Measurements from ENCODE around the gene POLR2B. TPM values are rescaled to one million over a fixed set of nuclear protein-coding genes. Genes with fewer than 3 reads are reported as not detected.

The POLR2B gene
- total RNA-seq, 3 donors from 2014 or later, result 66.1 to 112 (median 71.4) TPM

- no peak overlapping the region for H3K27ac ChIP-seq
- H3K9me3 ChIP-seq, result peaks cover 0 to 10% of the 10 kb centered on the region in 2 donors
- intact Hi-C loops (cut with DNase I; ENCODE audit: low total_unique reads), result no loop called here
- H3K4me1 ChIP-seq, result peaks cover 0 to 6% of the 10 kb centered on the region in 2 donors
- peaks cover 18% of the 10 kb centered on the region for H3K36me3 ChIP-seq
- H3K4me3 ChIP-seq, result no peak overlapping the region
- no peak for TF ChIP-seq POLR2A (IDR thresholded peaks at IDR 0.05)
- no peak for TF ChIP-seq POLR2AphosphoS5 (IDR thresholded peaks at IDR 0.05)
- TF ChIP-seq CTCF (IDR thresholded peaks at IDR 0.05), result no peak
- no peaks in the 10 kb centered on the region for H3K27me3 ChIP-seq
- no peak for DNase-seq (ENCODE audit: low spot score in 2 of 2)
These were observed 5.4 kb upstream of the POLR2B start for GRCh38 chr4:56973336-56973735.

GRCh38 chr4:56976283-56976836, 2.3 kb upstream of the POLR2B start:
- Histone ChIP-seq H3K27me3 (no peaks in the 10 kb centered on the region), H3K4me3 (peak overlapping the region; percentile 83 to 95 (median 91)), H3K4me1 (peaks cover 0 to 11% of the 10 kb centered on the region in 2 donors), H3K27ac (peak overlapping the region; percentile 83 to 91), H3K36me3 (peaks cover 18% of the 10 kb centered on the region), H3K9me3 (peaks cover 0 to 10% of the 10 kb centered on the region in 2 donors)
- TF ChIP-seq POLR2AphosphoS5 (IDR thresholded peaks at IDR 0.05) (no peak), CTCF (IDR thresholded peaks at IDR 0.05) (no peak), POLR2A (IDR thresholded peaks at IDR 0.05) (no peak)
- no peak for DNase-seq (ENCODE audit: low spot score in 2 of 2)
- intact Hi-C loops (cut with DNase I; ENCODE audit: low total_unique reads), result no loop called here

- DNase-seq (ENCODE audit: low spot score in 2 of 2), result peak in 1 of 2 donors; percentile 58
- peaks cover 0 to 10% of the 10 kb centered on the region in 2 donors for H3K9me3 ChIP-seq
- peak overlapping the region; percentile 83 to 95 (median 91) for H3K4me3 ChIP-seq
- intact Hi-C loops (cut with DNase I; ENCODE audit: low total_unique reads), result no loop called here
- peaks cover 0 to 12% of the 10 kb centered on the region in 2 donors for H3K4me1 ChIP-seq
- H3K27me3 ChIP-seq, result no peaks in the 10 kb centered on the region
- peaks cover 18% of the 10 kb centered on the region for H3K36me3 ChIP-seq
- H3K27ac ChIP-seq, result peak overlapping the region; percentile 83 to 91
- TF ChIP-seq POLR2A (IDR thresholded peaks at IDR 0.05) (no peak), CTCF (IDR thresholded peaks at IDR 0.05) (no peak), POLR2AphosphoS5 (IDR thresholded peaks at IDR 0.05) (no peak)
These were observed 1.8 kb upstream of the POLR2B start for GRCh38 chr4:56976837-56977320.

GRCh38 chr4:56977321-56978012, 1.2 kb upstream of the POLR2B start, which contains the start of gene NOA1:
TSS of gene NOA1 (minus strand) at chr4:56977606. CDS start at chr4:56977585, 21 bp downstream.
- TF ChIP-seq CTCF (IDR thresholded peaks at IDR 0.05) (no peak), POLR2A (IDR thresholded peaks at IDR 0.05) (peak; percentile 19), POLR2AphosphoS5 (IDR thresholded peaks at IDR 0.05) (peak; percentile 37 to 65 (median 61))
- H3K4me3 ChIP-seq, result peak within 1 kb of the TSS; percentile 83 to 95 (median 91)
- H3K27me3 ChIP-seq, result no peaks in the 10 kb centered on the region
- peaks cover 13% of the 10 kb centered on the region for H3K36me3 ChIP-seq
- H3K9me3 ChIP-seq, result peaks cover 0 to 10% of the 10 kb centered on the region in 2 donors
- peaks cover 0 to 12% of the 10 kb centered on the region in 2 donors for H3K4me1 ChIP-seq
- H3K27ac ChIP-seq, result peak within 1 kb of the TSS; percentile 83 to 91
- intact Hi-C loops (cut with DNase I; ENCODE audit: low total_unique reads), result no loop called here
- DNase-seq (ENCODE audit: low spot score in 2 of 2), result peak; percentile 97 to 98
